ENCODE data around the gene SRSF9. TPM values are rescaled to one million over a fixed set of nuclear protein-coding genes. Genes with fewer than 3 reads are reported as not detected.
"Not testable (repeated sequence)": the region's sequence is repeated elsewhere in the genome, so short reads cannot be mapped to it uniquely, and the experiment has no call there.

SRSF9 gene
- total RNA-seq, 1 donor from 2014 or later: 115 TPM

DNA sequence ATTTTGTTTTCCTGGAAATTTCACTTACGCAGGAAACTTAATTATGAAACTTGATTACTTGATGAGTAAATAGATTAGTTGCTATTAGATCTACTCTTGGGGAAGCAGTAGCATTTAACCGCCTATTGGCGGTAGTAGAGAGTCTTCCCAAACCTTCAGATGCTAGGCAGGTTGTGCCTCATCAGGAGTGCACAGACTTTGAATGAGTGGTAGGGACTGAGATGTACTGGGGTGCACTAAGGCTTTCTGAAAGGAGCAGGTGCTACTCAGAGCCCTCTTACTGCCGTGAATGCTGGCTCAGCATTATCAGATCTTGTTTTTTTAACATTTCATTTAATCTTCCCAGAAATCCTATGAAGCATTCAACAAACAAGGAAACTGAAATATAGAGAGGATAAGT lies 15.6 kb downstream of the SRSF9 start:
- DNase-seq: no peak
- intact Hi-C loops (cut with DNase I): no loop called here
- Histone ChIP-seq H3K4me3 (no peak overlapping the region), H3K27me3 (ENCODE audit: low read depth) (no peaks in the 10 kb centered on the region), H3K4me1 (no peaks in the 10 kb centered on the region), H3K9me3 (no peaks in the 10 kb centered on the region), H3K36me3 (peaks cover 90% of the 10 kb centered on the region), H3K27ac (no peak overlapping the region)
- peak; percentile 54 to 64 for ATAC-seq
- TF ChIP-seq, protein P1, sequence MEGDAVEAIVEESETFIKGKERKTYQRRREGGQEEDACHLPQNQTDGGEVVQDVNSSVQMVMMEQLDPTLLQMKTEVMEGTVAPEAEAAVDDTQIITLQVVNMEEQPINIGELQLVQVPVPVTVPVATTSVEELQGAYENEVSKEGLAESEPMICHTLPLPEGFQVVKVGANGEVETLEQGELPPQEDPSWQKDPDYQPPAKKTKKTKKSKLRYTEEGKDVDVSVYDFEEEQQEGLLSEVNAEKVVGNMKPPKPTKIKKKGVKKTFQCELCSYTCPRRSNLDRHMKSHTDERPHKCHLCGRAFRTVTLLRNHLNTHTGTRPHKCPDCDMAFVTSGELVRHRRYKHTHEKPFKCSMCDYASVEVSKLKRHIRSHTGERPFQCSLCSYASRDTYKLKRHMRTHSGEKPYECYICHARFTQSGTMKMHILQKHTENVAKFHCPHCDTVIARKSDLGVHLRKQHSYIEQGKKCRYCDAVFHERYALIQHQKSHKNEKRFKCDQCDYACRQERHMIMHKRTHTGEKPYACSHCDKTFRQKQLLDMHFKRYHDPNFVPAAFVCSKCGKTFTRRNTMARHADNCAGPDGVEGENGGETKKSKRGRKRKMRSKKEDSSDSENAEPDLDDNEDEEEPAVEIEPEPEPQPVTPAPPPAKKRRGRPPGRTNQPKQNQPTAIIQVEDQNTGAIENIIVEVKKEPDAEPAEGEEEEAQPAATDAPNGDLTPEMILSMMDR (IDR thresholded peaks at IDR 0.05): peak; percentile 59

DNA sequence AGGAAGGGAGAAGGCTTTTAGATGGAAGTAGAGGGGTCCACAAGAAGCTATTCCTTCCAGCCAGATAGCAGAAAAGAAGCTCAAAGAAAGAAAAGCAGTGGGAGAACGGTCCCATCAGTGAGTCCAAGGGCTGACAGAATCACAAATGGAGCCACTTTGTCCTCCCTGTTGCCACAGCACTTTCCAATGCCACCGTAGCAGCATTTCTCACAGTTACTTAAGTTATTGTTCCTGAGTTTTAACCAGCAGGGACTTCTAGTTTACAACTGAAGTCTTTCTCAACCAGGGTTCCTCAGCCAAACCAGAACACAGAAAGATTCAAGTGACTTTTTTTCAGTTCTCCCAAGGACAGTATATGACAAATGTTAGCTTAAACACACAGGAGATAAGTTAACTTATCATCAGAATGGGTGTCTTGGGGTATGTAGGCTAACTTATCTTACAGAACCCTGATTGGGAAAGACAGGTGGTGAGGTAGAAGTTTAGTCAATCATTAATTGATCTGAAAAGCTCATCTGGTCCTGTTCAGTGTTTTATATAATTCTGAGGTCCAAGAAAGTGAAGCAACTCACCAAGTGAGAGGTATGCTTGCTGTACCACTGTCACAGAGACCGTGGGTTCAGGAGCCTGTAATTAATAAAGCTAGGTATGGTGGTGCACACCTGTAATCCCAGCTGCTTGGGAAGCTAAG lies 16.3 kb downstream of the SRSF9 start:
- Histone ChIP-seq H3K27ac (no peak overlapping the region), H3K9me3 (no peaks in the 10 kb centered on the region), H3K4me1 (no peaks in the 10 kb centered on the region), H3K36me3 (peaks cover 85% of the 10 kb centered on the region), H3K4me3 (no peak overlapping the region), H3K27me3 (ENCODE audit: low read depth) (no peaks in the 10 kb centered on the region)
- TF ChIP-seq, protein P1 (IDR thresholded peaks at IDR 0.05): no peak
- ATAC-seq (no peak), DNase-seq (no peak)
- intact Hi-C loops (cut with DNase I): no loop called here

DNA sequence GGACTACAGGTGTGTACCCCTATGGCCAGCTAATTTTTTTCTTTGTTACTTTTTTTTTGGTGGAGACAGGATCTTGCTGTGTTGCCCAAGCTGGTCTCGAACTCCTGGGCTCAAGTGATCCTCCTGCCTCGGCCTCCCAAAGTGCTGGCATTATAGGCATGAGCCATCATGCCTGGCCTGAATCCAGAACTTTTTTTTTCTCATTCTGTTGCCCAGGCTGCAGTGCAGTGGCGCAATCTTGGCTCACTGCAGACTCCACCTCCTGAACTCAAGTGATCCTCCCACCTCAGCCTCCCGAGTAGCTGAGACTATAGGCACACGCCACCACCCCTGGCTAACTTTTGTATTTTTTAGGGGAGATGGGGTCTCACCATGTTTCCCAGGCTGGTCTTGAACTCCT lies 17.0 kb downstream of the SRSF9 start:
- not testable (repeated sequence) for ATAC-seq

DNA sequence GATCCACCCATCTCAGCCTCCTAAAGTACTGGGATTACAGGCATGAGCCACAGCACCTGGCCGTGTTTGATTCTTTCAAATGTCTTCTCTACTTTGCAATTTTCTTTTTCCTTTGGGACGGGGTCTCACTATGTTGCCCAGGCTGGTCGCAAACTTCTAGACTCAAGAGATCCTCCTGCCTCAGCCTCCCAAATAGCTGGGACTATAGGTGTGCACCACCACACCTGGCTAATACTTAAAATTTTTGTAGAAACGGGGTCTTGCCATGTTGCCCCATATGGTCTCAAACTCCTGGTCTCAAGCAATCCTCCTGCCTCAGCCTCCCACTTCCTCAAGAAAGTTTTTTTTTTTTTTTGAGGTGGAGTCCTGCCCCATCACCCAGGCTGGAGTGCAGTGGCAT lies 21.6 kb downstream of the SRSF9 start:
- Histone ChIP-seq H3K36me3 (peaks cover 53% of the 10 kb centered on the region), H3K4me3 (no peak overlapping the region), H3K27me3 (ENCODE audit: low read depth) (no peaks in the 10 kb centered on the region), H3K4me1 (peaks cover 25% of the 10 kb centered on the region), H3K9me3 (no peaks in the 10 kb centered on the region), H3K27ac (no peak overlapping the region)
- intact Hi-C loops (cut with DNase I): no loop called here
- ATAC-seq (no peak), DNase-seq (no peak)
- TF ChIP-seq, protein P1 (IDR thresholded peaks at IDR 0.05): no peak

More for the DNA sequence above, 17.0 kb downstream of the SRSF9 start:
- intact Hi-C loops (cut with DNase I); H3K27me3 ChIP-seq (ENCODE audit: low read depth); H3K9me3 ChIP-seq; H3K27ac ChIP-seq; H3K4me1 ChIP-seq; H3K4me3 ChIP-seq; DNase-seq: not testable (repeated sequence)
- peaks cover 78% of the 10 kb centered on the region for H3K36me3 ChIP-seq

DNA sequence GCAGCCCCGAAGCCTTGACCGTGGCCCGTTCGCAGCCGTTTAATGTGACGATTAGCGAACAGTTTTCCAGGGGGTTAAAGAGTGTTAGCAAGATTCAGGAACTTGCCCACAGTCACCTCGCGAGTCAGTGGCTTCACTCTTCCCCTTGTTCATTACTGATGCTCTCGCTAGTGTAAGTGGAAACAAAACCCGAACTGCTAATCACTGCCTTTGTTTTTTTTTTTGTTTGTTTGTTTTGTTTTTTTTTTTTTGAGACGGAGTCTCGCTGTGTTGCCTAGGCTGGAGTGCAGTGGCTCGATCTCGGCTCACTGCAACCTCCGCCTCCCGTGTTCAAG lies 22.7 kb downstream of the SRSF9 start:
- H3K9me3 ChIP-seq; intact Hi-C loops (cut with DNase I); DNase-seq; ATAC-seq; H3K27me3 ChIP-seq (ENCODE audit: low read depth): not testable (repeated sequence)
- H3K27ac ChIP-seq: peak overlapping the region; percentile 90
- peaks cover 25% of the 10 kb centered on the region for H3K4me1 ChIP-seq
- peaks cover 51% of the 10 kb centered on the region for H3K36me3 ChIP-seq
- H3K4me3 ChIP-seq: peak overlapping the region; percentile 82

DNA sequence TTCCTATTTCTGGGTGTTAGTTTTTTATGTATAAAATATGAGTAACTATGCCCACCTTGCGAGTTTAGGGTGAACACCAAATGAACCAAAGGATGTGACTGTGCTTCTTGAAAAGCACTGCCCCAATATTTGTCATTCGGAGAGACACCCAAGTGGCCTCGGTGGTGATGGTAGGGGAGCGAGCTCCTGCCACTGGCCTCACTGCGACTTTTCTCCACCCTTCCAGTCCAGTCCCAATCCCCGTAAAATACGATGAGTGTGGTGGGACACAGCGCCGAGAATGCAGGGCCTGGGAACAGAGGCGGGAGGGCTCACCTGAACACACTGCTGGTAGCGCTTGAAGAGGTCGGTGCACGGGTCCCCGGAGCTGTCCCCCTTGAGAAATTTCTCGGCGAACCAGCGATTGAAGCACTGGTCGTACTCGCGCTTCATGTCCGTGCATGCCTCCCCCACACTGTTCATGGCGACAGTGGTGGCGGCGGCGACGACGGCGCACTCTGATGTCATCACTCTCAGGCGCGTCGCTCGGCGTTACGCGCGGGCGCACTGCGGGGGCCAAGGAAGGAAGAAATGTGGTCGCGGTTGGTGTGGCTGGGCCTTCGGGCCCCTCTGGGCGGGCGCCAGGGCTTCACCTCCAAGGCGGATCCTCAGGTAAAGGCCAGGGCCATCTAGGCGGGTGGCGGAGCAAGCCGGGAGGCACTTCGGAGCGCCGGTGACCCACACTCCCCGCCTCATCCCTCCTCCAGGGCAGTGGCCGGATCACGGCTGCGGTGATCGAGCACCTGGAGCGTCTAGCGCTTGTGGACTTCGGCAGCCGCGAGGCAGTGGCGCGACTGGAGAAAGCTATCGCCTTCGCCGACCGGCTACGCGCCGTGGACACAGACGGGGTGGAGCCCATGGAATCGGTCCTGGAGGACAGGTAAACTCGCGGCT lies 23.4 kb downstream of the SRSF9 start, which contains the start of the genes GATC and TRIAP1:
Gene GATC, plus strand, starts transcription at position 534 of the 933 bp plus-strand sequence. Its CDS starts 37 bp downstream, at position 571.
Gene TRIAP1, minus strand, starts transcription at position 474 of the 933 bp plus-strand sequence. Its CDS starts 12 bp downstream, at position 462.
- H3K27ac ChIP-seq: peak within 1 kb of the TSS; percentile 90
- H3K27me3 ChIP-seq (ENCODE audit: low read depth): no peaks in the 10 kb centered on the region
- ATAC-seq: peak; percentile 98 to 99
- peaks cover 50% of the 10 kb centered on the region for H3K36me3 ChIP-seq
- DNase-seq: peak; percentile 88
- TF ChIP-seq, protein P1 (IDR thresholded peaks at IDR 0.05): no peak
- intact Hi-C loops (cut with DNase I): no loop called here
- H3K9me3 ChIP-seq: no peaks in the 10 kb centered on the region
- H3K4me3 ChIP-seq: peak within 1 kb of the TSS; percentile 82
- peaks cover 25% of the 10 kb centered on the region for H3K4me1 ChIP-seq

Data from lower lobe of right lung (tissue), 2 donors.